Sigmoid colon (tissue), 7 donors: ENCODE data around the gene ELOA. TPM values are rescaled to one million over a fixed set of nuclear protein-coding genes. Genes with fewer than 3 reads are reported as not detected.
A peak's percentile ranks its signal among the peaks of the same experiment; 100 is the strongest.
"Not testable (repeated sequence)": the region's sequence is repeated elsewhere in the genome, so short reads cannot be mapped to it uniquely, and the experiment has no call there.

Experiments
- DNase-seq: peaks from one replicate; pipeline ENCODE4 v3.0.0-alpha.2; 2019
- H3K27ac ChIP-seq, 4 donors: fragments of 200-600 bp; sonication (generic); one replicate each; pipeline ENCODE4 v1.5.1; 2016 to 2019; ENCODE audit warnings: mild to moderate bottlenecking in 1 of 4
- H3K27me3 ChIP-seq, 3 donors: fragments of 200-600 bp; sonication (generic); one replicate each; pipeline ENCODE4 v1.5.1; 2019; ENCODE audit warnings: mild to moderate bottlenecking in 1 of 3
- H3K36me3 ChIP-seq, 4 donors: fragments of 200-600 bp; sonication (generic); one replicate each; pipeline ENCODE4 v1.5.1; 2016 to 2019
- H3K4me1 ChIP-seq, 4 donors: fragments of 200-600 bp; sonication (generic); one replicate each; pipeline ENCODE4 v1.5.1; 2017 to 2019
- H3K4me3 ChIP-seq, 4 donors: fragments of 200-600 bp; sonication (generic); one replicate each; pipeline ENCODE4 v1.5.1; 2017 to 2019; ENCODE audit warnings: mild to moderate bottlenecking in 2 of 4, moderate library complexity in 1 of 4
- H3K9me3 ChIP-seq, 4 donors: fragments of 200-600 bp in 3 of 4; sonication (generic) in 3 of 4; one replicate each; pipeline versions ENCODE4 v1.5.1 to v1.6.1; 2013 to 2019
- CTCF ChIP-seq, 4 experiments: fragments of 450-650 bp in 3 of 4; fragments of 200-600 bp in 1 of 4; IDR thresholded peaks; one replicate each; pipeline ENCODE4 v1.5.1; 2016 to 2019; ENCODE audit warnings: antibody characterized with exemption in 4 of 4, mild to moderate bottlenecking in 3 of 4, moderate library complexity in 2 of 4
- EP300 ChIP-seq, 4 donors: sonication (generic); formaldehyde crosslinking; IDR thresholded peaks; one replicate each; pipeline ENCODE4 v1.6.1; 2017; ENCODE audit warnings: antibody characterized with exemption in 4 of 4
- POLR2A ChIP-seq, 2 donors: fragments of 450-650 bp; IDR thresholded peaks; one replicate each; pipeline ENCODE4 v1.6.1; 2016; ENCODE audit warnings: antibody characterized with exemption in 2 of 2, mild to moderate bottlenecking in 2 of 2, moderate library complexity in 2 of 2
- POLR2AphosphoS5 ChIP-seq, 4 donors: sonication (generic); formaldehyde crosslinking; IDR thresholded peaks; one replicate each; pipeline ENCODE4 v1.6.1; 2017; ENCODE audit warnings: antibody characterized with exemption in 4 of 4
- WGBS, 2 donors: extraction: QIAGEN DNeasy Blood & Tissue Kit; methylation state at CpG; one replicate each; pipeline ENCODE4 v1.1.7; 2013; 5-methylcytosine and 5-hydroxymethylcytosine counted together
- intact Hi-C: fragments of 100-400 bp; cut with DNase I; formaldehyde crosslinking; loops from one replicate; pipeline ENCODE4 v1.15.1; 2023
- polyA plus RNA-seq, 3 donors: library from polyadenylated mRNA; stranded (reverse); fragments of 200-250 nt; gene quantifications; one replicate each; pipeline ENCODE4 v1.2.3, GENCODE V29; 2013
- total RNA-seq, 4 donors: library from RNA; depleted of rRNA; stranded (reverse); fragments of >200 nt; gene quantifications; one replicate each; pipeline ENCODE4 v1.1.0, GENCODE V29; 2016
- donor health status: healthy with polysubstance abuse.
- donor health status: Bipolar disorder and iron deficiency.
- donor health status: healthy.

Gene ELOA
- total and polyA plus RNA-seq, 7 donors, result 12.3 to 29.9 (median 25.7) TPM

- no peaks in the 10 kb centered on the region for H3K9me3 ChIP-seq
- H3K4me1 ChIP-seq, result peaks cover 0 to 9% (median 0%) of the 10 kb centered on the region in 4 donors
- TF ChIP-seq POLR2AphosphoS5 (IDR thresholded peaks at IDR 0.05), result no peak
- TF ChIP-seq EP300 (IDR thresholded peaks at IDR 0.05), result no peak
- TF ChIP-seq CTCF (IDR thresholded peaks at IDR 0.05), result no peak
- no peak for TF ChIP-seq POLR2A (IDR thresholded peaks at IDR 0.05)
- no peaks in the 10 kb centered on the region for H3K36me3 ChIP-seq
- no peaks in the 10 kb centered on the region for H3K27me3 ChIP-seq
- intact Hi-C loops, result no loop called here
- 77 to 86% methylated on average over 10 of the region's 10 CpGs for WGBS, 2 donors
- no peak overlapping the region for H3K27ac ChIP-seq
- no peak overlapping the region for H3K4me3 ChIP-seq
- DNase-seq, result no peak
These were observed 22.8 kb upstream of the ELOA start for GRCh38 chr1:23720256-23720995.

GRCh38 chr1:23722652-23723051 lies 20.6 kb upstream of the ELOA start:
- peaks cover 0 to 4% (median 0%) of the 10 kb centered on the region in 4 donors for H3K4me1 ChIP-seq
- H3K9me3 ChIP-seq, result no peaks in the 10 kb centered on the region
- DNase-seq, result no peak
- no peak overlapping the region for H3K27ac ChIP-seq
- intact Hi-C loops, result no loop called here
- TF ChIP-seq CTCF (IDR thresholded peaks at IDR 0.05) (no peak), POLR2A (IDR thresholded peaks at IDR 0.05) (no peak), POLR2AphosphoS5 (IDR thresholded peaks at IDR 0.05) (no peak), EP300 (IDR thresholded peaks at IDR 0.05) (no peak)
- 53 to 61% methylated on average over 3 of the region's 3 CpGs for WGBS, 2 donors
- H3K27me3 ChIP-seq, result no peaks in the 10 kb centered on the region
- no peak overlapping the region for H3K4me3 ChIP-seq
- no peaks in the 10 kb centered on the region for H3K36me3 ChIP-seq

- no peak for DNase-seq
- Histone ChIP-seq H3K4me3 (no peak overlapping the region), H3K4me1 (no peaks in the 10 kb centered on the region), H3K9me3 (no peaks in the 10 kb centered on the region), H3K36me3 (no peaks in the 10 kb centered on the region), H3K27ac (peak overlapping the region in 1 of 4 donors; percentile 31), H3K27me3 (no peaks in the 10 kb centered on the region)
- WGBS, 2 donors, result 83 to 88% methylated on average over 2 of the region's 2 CpGs
- intact Hi-C loops, result no loop called here
- TF ChIP-seq POLR2AphosphoS5 (IDR thresholded peaks at IDR 0.05) (no peak), EP300 (IDR thresholded peaks at IDR 0.05) (no peak), POLR2A (IDR thresholded peaks at IDR 0.05) (no peak), CTCF (IDR thresholded peaks at IDR 0.05) (no peak)
These were observed 16.6 kb upstream of the ELOA start for GRCh38 chr1:23726686-23727085.

GRCh38 chr1:23727362-23727811 lies 15.9 kb upstream of the ELOA start:
- Histone ChIP-seq H3K27ac (peak overlapping the region in 3 of 4 donors; percentile 3 to 31 (median 7)), H3K4me1 (no peaks in the 10 kb centered on the region), H3K9me3 (no peaks in the 10 kb centered on the region), H3K4me3 (no peak overlapping the region), H3K27me3 (no peaks in the 10 kb centered on the region), H3K36me3 (no peaks in the 10 kb centered on the region)
- peak; percentile 89 for DNase-seq
- intact Hi-C loops, result no loop called here
- WGBS, 2 donors, result 15 to 49% methylated on average over 9 of the region's 9 CpGs
- TF ChIP-seq POLR2AphosphoS5 (IDR thresholded peaks at IDR 0.05) (peak in 1 of 4 donors; percentile 23), EP300 (IDR thresholded peaks at IDR 0.05) (no peak)

GRCh38 chr1:23732363-23733224 lies 10.7 kb upstream of the ELOA start:
- Histone ChIP-seq H3K4me3 (no peak overlapping the region), H3K27ac (no peak overlapping the region), H3K27me3 (no peaks in the 10 kb centered on the region), H3K9me3 (no peaks in the 10 kb centered on the region), H3K4me1 (no peaks in the 10 kb centered on the region), H3K36me3 (no peaks in the 10 kb centered on the region)
- DNase-seq, result no peak
- intact Hi-C loops, result no loop called here
- TF ChIP-seq EP300 (IDR thresholded peaks at IDR 0.05), result no peak
- WGBS, 2 donors, result 70 to 87% methylated on average over 10 of the region's 10 CpGs

GRCh38 chr1:23733281-23733680 lies 10.0 kb upstream of the ELOA start:
- H3K4me1 ChIP-seq, H3K27me3 ChIP-seq, intact Hi-C loops, H3K36me3 ChIP-seq, H3K4me3 ChIP-seq, DNase-seq, H3K27ac ChIP-seq, H3K9me3 ChIP-seq: not testable (repeated sequence)
- WGBS, 2 donors, result 28 to 77% methylated on average over 5 of the region's 5 CpGs
